ENCODE data around the gene ERN2. TPM values are rescaled to one million over a fixed set of nuclear protein-coding genes. Genes with fewer than 3 reads are reported as not detected.
A peak's percentile ranks its signal among the peaks of the same experiment; 100 is the strongest.

The ERN2 gene
- total and polyA plus RNA-seq, 9 of the 15 experiments (the other 6 are each of a cell fraction or from before 2014, with no cell fraction given), result 0.07 to 1.5 (median 0.51) TPM; not detected in 3

DNA sequence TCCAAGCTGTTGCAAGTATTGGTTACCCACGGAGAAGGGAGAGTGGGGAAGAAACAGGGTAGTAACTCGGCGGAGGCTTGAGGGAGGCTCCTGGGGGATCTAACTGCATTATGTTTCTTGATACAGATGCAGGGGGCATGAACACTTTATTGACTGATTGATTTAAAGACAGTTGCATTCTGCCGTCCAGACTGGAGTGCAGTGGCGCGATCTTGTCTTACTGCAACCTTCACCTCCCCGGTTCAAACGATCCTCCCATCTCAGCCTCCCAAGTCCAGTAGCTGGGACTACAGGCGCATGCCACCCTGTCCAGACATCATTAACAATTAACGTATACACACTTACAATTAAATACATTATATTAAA lies 15.1 kb upstream of the ERN2 start:
- Histone ChIP-seq H3K4me3 (no peak overlapping the region), H4K20me1 (replicated peaks; ENCODE audit: control insufficient read depth, insufficient read depth, low read length) (no peaks in the 10 kb centered on the region), H3K27ac (ENCODE audit: extremely low read depth, low read depth, low read length) (no peak overlapping the region; the same call in 2 of the 3 replicates), H3K9me1 (ENCODE audit: control insufficient read depth, insufficient read depth, low read length) (no peaks in the 10 kb centered on the region), H2AFZ (ENCODE audit: low read depth, low read length) (peak overlapping the region; percentile 89), H3K79me2 (ENCODE audit: control insufficient read depth, insufficient read depth, low read length) (no peaks in the 10 kb centered on the region), H3K4me2 (ENCODE audit: insufficient read depth, low read length) (peak overlapping the region; percentile 62), H3K36me3 (ENCODE audit: control insufficient read depth, insufficient read depth, low read length) (no peaks in the 10 kb centered on the region), H3K9ac (ENCODE audit: insufficient read depth in 1 of 2, low read depth in 2 of 2, low read length in 2 of 2) (peak overlapping the region in 1 of 2 experiments; percentile 14; a peak in 1 of 4 replicates), H3K9me3 (replicated peaks; ENCODE audit: control insufficient read depth, insufficient read depth, low read depth, low read length) (no peaks in the 10 kb centered on the region), H3K27me3 (ENCODE audit: control insufficient read depth in 2 of 2, insufficient read depth in 2 of 2, low read length in 2 of 2) (no peaks in the 10 kb centered on the region), H3K4me1 (replicated peaks in 1 of 2; ENCODE audit: control insufficient read depth in 2 of 2, insufficient read depth in 2 of 2, low read length in 2 of 2) (peaks cover 7 to 11% of the 10 kb centered on the region in 2 experiments; a peak in 4 of 5 replicates)
- ATAC-seq (peak; percentile 16), DNase-seq (ENCODE audit: extremely low read depth in 1 of 4, low spot score in 3 of 4) (no peak), FAIRE-seq (no peak)
- in situ Hi-C loops (cut with MboI), result no loop called here
- ChIA-PET CTCF (ENCODE audit: low intra/inter-chr PET ratio) (no interaction called here), POLR2A (interaction anchor here (0.6 to 1.5 kb wide), 7 partner anchors 18 to 439 kb away, joined by 3 read pairs; partner anchors contain the start of genes EARS2, NDUFAB1 and UBFD1)
- WGBS (ENCODE audit: insufficient coverage, low coverage, missing lambda C conversion rate), result 34% methylated on average over 10 of the region's 10 CpGs
- BruUV-seq (replicated peaks), result no TSS peak
- peak; percentile 11; the same call in 1 of the 2 replicates for TF ChIP-seq STAG1 (CRISPR knock-in tag; IDR thresholded peaks at IDR 0.05; ENCODE audit: borderline replicate concordance)
- TF ChIP-seq, protein P1, sequence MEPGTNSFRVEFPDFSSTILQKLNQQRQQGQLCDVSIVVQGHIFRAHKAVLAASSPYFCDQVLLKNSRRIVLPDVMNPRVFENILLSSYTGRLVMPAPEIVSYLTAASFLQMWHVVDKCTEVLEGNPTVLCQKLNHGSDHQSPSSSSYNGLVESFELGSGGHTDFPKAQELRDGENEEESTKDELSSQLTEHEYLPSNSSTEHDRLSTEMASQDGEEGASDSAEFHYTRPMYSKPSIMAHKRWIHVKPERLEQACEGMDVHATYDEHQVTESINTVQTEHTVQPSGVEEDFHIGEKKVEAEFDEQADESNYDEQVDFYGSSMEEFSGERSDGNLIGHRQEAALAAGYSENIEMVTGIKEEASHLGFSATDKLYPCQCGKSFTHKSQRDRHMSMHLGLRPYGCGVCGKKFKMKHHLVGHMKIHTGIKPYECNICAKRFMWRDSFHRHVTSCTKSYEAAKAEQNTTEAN (CRISPR knock-in tag; IDR thresholded peaks at IDR 0.05), result 0 out of 2 replicates have a peak, but pooled peaks have one; percentile 40
- TF ChIP-seq, protein P2, sequence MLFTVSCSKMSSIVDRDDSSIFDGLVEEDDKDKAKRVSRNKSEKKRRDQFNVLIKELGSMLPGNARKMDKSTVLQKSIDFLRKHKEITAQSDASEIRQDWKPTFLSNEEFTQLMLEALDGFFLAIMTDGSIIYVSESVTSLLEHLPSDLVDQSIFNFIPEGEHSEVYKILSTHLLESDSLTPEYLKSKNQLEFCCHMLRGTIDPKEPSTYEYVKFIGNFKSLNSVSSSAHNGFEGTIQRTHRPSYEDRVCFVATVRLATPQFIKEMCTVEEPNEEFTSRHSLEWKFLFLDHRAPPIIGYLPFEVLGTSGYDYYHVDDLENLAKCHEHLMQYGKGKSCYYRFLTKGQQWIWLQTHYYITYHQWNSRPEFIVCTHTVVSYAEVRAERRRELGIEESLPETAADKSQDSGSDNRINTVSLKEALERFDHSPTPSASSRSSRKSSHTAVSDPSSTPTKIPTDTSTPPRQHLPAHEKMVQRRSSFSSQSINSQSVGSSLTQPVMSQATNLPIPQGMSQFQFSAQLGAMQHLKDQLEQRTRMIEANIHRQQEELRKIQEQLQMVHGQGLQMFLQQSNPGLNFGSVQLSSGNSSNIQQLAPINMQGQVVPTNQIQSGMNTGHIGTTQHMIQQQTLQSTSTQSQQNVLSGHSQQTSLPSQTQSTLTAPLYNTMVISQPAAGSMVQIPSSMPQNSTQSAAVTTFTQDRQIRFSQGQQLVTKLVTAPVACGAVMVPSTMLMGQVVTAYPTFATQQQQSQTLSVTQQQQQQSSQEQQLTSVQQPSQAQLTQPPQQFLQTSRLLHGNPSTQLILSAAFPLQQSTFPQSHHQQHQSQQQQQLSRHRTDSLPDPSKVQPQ (CRISPR knock-in tag; IDR thresholded peaks at IDR 0.05; ENCODE audit: borderline replicate concordance), result no peak
- TF ChIP-seq NRF1 (conservative IDR thresholded peaks at IDR 0.05 in 1 of 2, IDR thresholded peaks at IDR 0.05 in 1 of 2), result peak; percentile 1; a peak in 3 of 4 replicates
- no peak for TF ChIP-seq ETV5 (CRISPR knock-in tag; IDR thresholded peaks at IDR 0.05; ENCODE audit: low read depth)
- TF ChIP-seq, protein P3, sequence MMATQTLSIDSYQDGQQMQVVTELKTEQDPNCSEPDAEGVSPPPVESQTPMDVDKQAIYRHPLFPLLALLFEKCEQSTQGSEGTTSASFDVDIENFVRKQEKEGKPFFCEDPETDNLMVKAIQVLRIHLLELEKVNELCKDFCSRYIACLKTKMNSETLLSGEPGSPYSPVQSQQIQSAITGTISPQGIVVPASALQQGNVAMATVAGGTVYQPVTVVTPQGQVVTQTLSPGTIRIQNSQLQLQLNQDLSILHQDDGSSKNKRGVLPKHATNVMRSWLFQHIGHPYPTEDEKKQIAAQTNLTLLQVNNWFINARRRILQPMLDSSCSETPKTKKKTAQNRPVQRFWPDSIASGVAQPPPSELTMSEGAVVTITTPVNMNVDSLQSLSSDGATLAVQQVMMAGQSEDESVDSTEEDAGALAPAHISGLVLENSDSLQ (IDR thresholded peaks at IDR 0.05), result 0 out of 2 replicates have a peak, but pooled peaks have one; percentile 0
- intact Hi-C loops (cut with micrococcal nuclease), result loop anchor here (2.0 to 10.0 kb wide), 2 partner anchors 49 to 173 kb away; partner anchors contain the start of genes EARS2, PLK1 and UBFD1
